K562 (cell line): ENCODE results near the gene HMGCL. TPM values are rescaled to one million over a fixed set of nuclear protein-coding genes. Genes with fewer than 3 reads are reported as not detected.

Source experiments
- CC2D1A ChIP-seq: fragments of 450-650 bp; IDR thresholded peaks from 2 replicates; pipeline ENCODE4 v1.6.1; 2017; ENCODE audit warnings: mild to moderate bottlenecking
- CHCHD3 ChIP-seq: fragments of 250-450 bp; sonication (Bioruptor Pico); IDR thresholded peaks from 2 replicates; pipeline ENCODE4 v2.1.2; 2022; ENCODE audit warnings: mild to moderate bottlenecking
- CREBBP ChIP-seq: IDR thresholded peaks from one replicate; pipeline ENCODE4 v1.6.1; 2012; ENCODE audit warnings: low read depth, mild to moderate bottlenecking, control low read depth, inconsistent platforms, low read length
- CXXC5 ChIP-seq: fragments of 250-450 bp; sonication (Bioruptor Pico); IDR thresholded peaks from 2 replicates; pipeline ENCODE4 v1.8.0; 2022; ENCODE audit warnings: inconsistent platforms, mild to moderate bottlenecking, moderate library complexity
- ESRRA ChIP-seq: fragments of 450-650 bp; IDR thresholded peaks from 2 replicates; pipeline ENCODE4 v1.6.1; 2014; ENCODE audit warnings: low read depth, mild to moderate bottlenecking, moderate library complexity, borderline replicate concordance
- ETV5 ChIP-seq: sonication (generic); formaldehyde crosslinking; IDR thresholded peaks from 2 replicates; pipeline ENCODE4 v1.4.0; 2020; ENCODE audit warnings: low read depth, mild to moderate bottlenecking, missing genetic modification reagents
- FOXA1 ChIP-seq: fragments of 450-650 bp; IDR thresholded peaks from 2 replicates; pipeline ENCODE4 v1.6.1; 2016; ENCODE audit warnings: mild to moderate bottlenecking, borderline replicate concordance
- HLTF ChIP-seq: fragments of 450-650 bp; IDR thresholded peaks from 2 replicates; pipeline ENCODE4 v1.6.1; 2016
- MEIS2 ChIP-seq: fragments of 450-650 bp; IDR thresholded peaks from 2 replicates; pipeline ENCODE4 v1.6.1; 2014; ENCODE audit warnings: mild to moderate bottlenecking; ENCODE audit not compliant: partially characterized antibody
- MYBL2 ChIP-seq, 2 experiments: fragments of 450-650 bp in 1 of 2; sonication (generic) in 1 of 2; formaldehyde crosslinking in 1 of 2; IDR thresholded peaks; 2 replicates each; pipeline versions ENCODE4 v1.6.1 to v1.8.1; 2017 to 2022; ENCODE audit warnings: borderline replicate concordance in 1 of 2, inconsistent platforms in 1 of 2, low read depth in 1 of 2, mild to moderate bottlenecking in 1 of 2, missing genetic modification reagents in 1 of 2, moderate library complexity in 1 of 2
- NR2F6 ChIP-seq: fragments of 450-650 bp; formaldehyde crosslinking; IDR thresholded peaks from 2 replicates; pipeline ENCODE4 v1.4.0; 2020; ENCODE audit warnings: mild to moderate bottlenecking
- RBM34 ChIP-seq: fragments of 200-400 bp; formaldehyde crosslinking; IDR thresholded peaks from 2 replicates; pipeline ENCODE4 v1.6.1; 2018; ENCODE audit warnings: low read length, borderline replicate concordance; ENCODE audit not compliant: insufficient read depth
- RBM39 ChIP-seq: fragments of 200-400 bp; formaldehyde crosslinking; optimal IDR thresholded peaks from 2 replicates; pipeline ENCODE3; 2018; ENCODE audit warnings: low read depth, low read length
- SP2 ChIP-seq: IDR thresholded peaks from 2 replicates; pipeline ENCODE4 v1.6.1; 2011; ENCODE audit warnings: mild to moderate bottlenecking, low read depth, low read length, moderate library complexity; ENCODE audit not compliant: poor library complexity, severe bottlenecking; ENCODE audit errors: extremely low read depth
- TCFL5 ChIP-seq: fragments of 250-450 bp; sonication (Bioruptor Pico); conservative IDR thresholded peaks from 2 replicates; pipeline ENCODE4 v1.6.1; 2021; ENCODE audit warnings: mild to moderate bottlenecking, moderate library complexity, matching md5 sums
- TRIM28 ChIP-seq: fragments of 450-650 bp; IDR thresholded peaks from 2 replicates; pipeline ENCODE4 v1.6.1; 2017
- XRCC3 ChIP-seq: fragments of 450-650 bp; IDR thresholded peaks from 2 replicates; pipeline ENCODE4 v1.6.1; 2017; ENCODE audit warnings: mild to moderate bottlenecking, moderate library complexity
- ZFPM2 ChIP-seq: fragments of 250-450 bp; sonication (Bioruptor Pico); IDR thresholded peaks from 2 replicates; pipeline ENCODE4 v1.5.1; 2022; ENCODE audit warnings: mild to moderate bottlenecking
- ZNF444 ChIP-seq: fragments of 250-450 bp; sonication (Bioruptor Pico); IDR thresholded peaks from 2 replicates; pipeline ENCODE4 v1.4.0; 2020; ENCODE audit warnings: mild to moderate bottlenecking, moderate library complexity
- polyA plus RNA-seq, 8 experiments: library from polyadenylated mRNA; depleted of rRNA in 4 of 8; stranded (reverse) in 5 of 8; unstranded in 3 of 8; fragments of >200 nt; fragmentation: Nextera tagmentation in 2 of 8; fragmentation: Illumina TruSeq in 1 of 8; extraction: Ambion mirVana in 2 of 8; extraction: Trizol in 1 of 8; gene quantifications; 2 replicates each; pipeline versions ENCODE4 v1.2.1 to v1.2.3, GENCODE V29; 2011 to 2014; ENCODE audit warnings: inconsistent platforms in 1 of 8, missing spikeins in 1 of 8
- total RNA-seq, 7 experiments: library from RNA; depleted of rRNA in 6 of 7; stranded (reverse); fragments of >200 nt in 6 of 7; fragmentation: Illumina TruSeq in 2 of 7; extraction: Trizol in 2 of 7; gene quantifications; 2 replicates each; pipeline versions ENCODE4 v1.2.1 to v1.2.3, GENCODE V29; 2011 to 2021; ENCODE audit warnings: low replicate concordance in 1 of 7
- TF ChIP-seq, protein P1 (sequence below): fragments of 450-650 bp; IDR thresholded peaks from 2 replicates; pipeline ENCODE4 v1.6.1; 2018; ENCODE audit not compliant: partially characterized antibody
- TF ChIP-seq, protein P2 (sequence below): IDR thresholded peaks from 2 replicates; pipeline ENCODE4 v1.6.1; 2012; ENCODE audit warnings: low read depth, low read length, improper control_type of control experiment, borderline replicate concordance
- TF ChIP-seq, protein P3 (sequence below): fragments of 450-650 bp; formaldehyde crosslinking; IDR thresholded peaks from 2 replicates; pipeline ENCODE4 v1.4.0; 2020; ENCODE audit warnings: mild to moderate bottlenecking, moderate library complexity

The HMGCL gene
- total and polyA plus RNA-seq, 9 of the 15 experiments (the other 6 are each of a cell fraction or from before 2014, with no cell fraction given) = 18.0 to 82.2 (median 24.2) TPM

DNA sequence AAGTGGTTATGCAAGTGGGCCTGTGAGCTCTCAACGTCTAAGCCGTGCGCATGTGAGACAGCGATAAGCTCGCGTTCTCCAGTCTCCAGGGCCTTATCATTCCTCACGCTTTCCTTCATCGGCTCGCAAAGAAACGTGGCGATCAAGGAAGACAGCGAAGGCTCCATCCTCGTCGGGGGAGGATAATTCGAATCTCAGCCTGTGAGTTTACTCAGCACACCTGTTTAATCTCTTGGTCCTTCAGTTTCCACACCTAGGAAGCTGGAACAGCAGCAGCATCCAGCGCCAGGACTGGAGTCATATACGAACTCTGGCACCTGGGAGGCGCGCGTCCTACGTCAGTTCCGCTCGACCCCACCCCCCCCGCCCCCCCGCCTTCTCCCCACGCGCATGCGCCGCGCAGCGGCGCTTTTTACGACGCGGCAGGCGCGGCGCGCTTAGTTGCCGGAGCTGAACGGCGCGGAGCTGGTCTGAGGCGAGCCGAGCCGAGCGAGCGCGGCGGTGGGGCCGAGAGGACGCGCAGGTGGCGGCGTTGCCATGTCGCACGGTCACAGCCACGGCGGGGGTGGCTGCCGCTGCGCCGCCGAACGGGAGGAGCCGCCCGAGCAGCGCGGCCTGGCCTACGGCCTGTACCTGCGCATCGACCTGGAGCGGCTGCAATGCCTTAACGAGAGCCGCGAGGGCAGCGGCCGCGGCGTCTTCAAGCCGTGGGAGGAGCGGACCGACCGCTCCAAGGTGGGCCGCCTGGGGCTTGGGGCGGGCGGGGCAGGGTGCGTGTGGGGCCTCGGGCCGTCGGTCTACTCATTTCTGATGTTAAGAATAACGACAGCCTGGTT is 47.0 kb downstream of the HMGCL start, which contains the start of gene PITHD1 (continued):
- TF ChIP-seq MYBL2 (IDR thresholded peaks at IDR 0.05; ENCODE audit: low read depth) (no peak), MYBL2 (CRISPR knock-in tag; IDR thresholded peaks at IDR 0.05; ENCODE audit: borderline replicate concordance) (no peak), CC2D1A (peak; percentile 83; the same call in 1 of the 2 replicates), MEIS2 (peak; percentile 91), CHCHD3 (CRISPR knock-in tag) (no peak), TCFL5 (CRISPR knock-in tag) (no peak), ETV5 (CRISPR knock-in tag) (peak; percentile 78), ZFPM2 (CRISPR knock-in tag) (no peak), CREBBP (no peak), ESRRA (no peak; the same call in 1 of the 2 replicates), RBM39 (no peak), ZNF444 (no peak), RBM34 (no peak), NR2F6 (CRISPR knock-in tag) (no peak), SP2 (no peak), CXXC5 (CRISPR knock-in tag) (peak; percentile 99), FOXA1 (no peak), XRCC3 (no peak; the same call in 1 of the 2 replicates), HLTF (0 out of 2 replicates have a peak, but pooled peaks have one; percentile 36), TRIM28 (0 out of 2 replicates have a peak, but pooled peaks have one; percentile 8)
- TF ChIP-seq, protein P1, sequence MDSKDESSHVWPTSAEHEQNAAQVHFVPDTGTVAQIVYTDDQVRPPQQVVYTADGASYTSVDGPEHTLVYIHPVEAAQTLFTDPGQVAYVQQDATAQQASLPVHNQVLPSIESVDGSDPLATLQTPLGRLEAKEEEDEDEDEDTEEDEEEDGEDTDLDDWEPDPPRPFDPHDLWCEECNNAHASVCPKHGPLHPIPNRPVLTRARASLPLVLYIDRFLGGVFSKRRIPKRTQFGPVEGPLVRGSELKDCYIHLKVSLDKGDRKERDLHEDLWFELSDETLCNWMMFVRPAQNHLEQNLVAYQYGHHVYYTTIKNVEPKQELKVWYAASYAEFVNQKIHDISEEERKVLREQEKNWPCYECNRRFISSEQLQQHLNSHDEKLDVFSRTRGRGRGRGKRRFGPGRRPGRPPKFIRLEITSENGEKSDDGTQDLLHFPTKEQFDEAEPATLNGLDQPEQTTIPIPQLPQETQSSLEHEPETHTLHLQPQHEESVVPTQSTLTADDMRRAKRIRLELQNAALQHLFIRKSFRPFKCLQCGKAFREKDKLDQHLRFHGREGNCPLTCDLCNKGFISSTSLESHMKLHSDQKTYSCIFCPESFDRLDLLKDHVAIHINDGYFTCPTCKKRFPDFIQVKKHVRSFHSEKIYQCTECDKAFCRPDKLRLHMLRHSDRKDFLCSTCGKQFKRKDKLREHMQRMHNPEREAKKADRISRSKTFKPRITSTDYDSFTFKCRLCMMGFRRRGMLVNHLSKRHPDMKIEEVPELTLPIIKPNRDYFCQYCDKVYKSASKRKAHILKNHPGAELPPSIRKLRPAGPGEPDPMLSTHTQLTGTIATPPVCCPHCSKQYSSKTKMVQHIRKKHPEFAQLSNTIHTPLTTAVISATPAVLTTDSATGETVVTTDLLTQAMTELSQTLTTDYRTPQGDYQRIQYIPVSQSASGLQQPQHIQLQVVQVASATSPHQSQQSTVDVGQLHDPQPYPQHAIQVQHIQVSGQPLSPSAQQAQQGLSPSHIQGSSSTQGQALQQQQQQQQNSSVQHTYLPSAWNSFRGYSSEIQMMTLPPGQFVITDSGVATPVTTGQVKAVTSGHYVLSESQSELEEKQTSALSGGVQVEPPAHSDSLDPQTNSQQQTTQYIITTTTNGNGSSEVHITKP = peak; percentile 65
- TF ChIP-seq, protein P2, sequence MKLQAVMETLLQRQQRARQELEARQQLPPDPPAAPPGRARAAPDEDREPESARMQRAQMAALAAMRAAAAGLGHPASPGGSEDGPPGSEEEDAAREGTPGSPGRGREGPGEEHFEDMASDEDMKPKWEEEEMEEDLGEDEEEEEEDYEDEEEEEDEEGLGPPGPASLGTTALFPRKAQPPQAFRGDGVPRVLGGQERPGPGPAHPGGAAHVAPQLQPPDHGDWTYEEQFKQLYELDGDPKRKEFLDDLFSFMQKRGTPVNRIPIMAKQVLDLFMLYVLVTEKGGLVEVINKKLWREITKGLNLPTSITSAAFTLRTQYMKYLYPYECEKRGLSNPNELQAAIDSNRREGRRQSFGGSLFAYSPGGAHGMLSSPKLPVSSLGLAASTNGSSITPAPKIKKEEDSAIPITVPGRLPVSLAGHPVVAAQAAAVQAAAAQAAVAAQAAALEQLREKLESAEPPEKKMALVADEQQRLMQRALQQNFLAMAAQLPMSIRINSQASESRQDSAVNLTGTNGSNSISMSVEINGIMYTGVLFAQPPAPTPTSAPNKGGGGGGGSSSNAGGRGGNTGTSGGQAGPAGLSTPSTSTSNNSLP = peak; percentile 19; the same call in 1 of the 2 replicates
- TF ChIP-seq, protein P3, sequence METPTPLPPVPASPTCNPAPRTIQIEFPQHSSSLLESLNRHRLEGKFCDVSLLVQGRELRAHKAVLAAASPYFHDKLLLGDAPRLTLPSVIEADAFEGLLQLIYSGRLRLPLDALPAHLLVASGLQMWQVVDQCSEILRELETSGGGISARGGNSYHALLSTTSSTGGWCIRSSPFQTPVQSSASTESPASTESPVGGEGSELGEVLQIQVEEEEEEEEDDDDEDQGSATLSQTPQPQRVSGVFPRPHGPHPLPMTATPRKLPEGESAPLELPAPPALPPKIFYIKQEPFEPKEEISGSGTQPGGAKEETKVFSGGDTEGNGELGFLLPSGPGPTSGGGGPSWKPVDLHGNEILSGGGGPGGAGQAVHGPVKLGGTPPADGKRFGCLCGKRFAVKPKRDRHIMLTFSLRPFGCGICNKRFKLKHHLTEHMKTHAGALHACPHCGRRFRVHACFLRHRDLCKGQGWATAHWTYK = 0 out of 2 replicates have a peak, but pooled peaks have one; percentile 2
